ENCODE results near the gene PLS1. TPM values are rescaled to one million over a fixed set of nuclear protein-coding genes. Genes with fewer than 3 reads are reported as not detected.
A peak's percentile ranks its signal among the peaks of the same experiment; 100 is the strongest.

PLS1 gene
- polyA plus RNA-seq, 2 of the 4 experiments (the other 2 are of a cell fraction), result 18.5 to 78.1 TPM

- TF ChIP-seq PBX3 (IDR thresholded peaks at IDR 0.05), result peak; percentile 73; the same call in 1 of the 2 replicates
- peak; percentile 49; the same call in 2 of the 3 replicates for TF ChIP-seq SMC3 (IDR thresholded peaks at IDR 0.05)
- no peak for TF ChIP-seq NR3C1 (IDR thresholded peaks at IDR 0.05)
- TF ChIP-seq ZSCAN20 (CRISPR knock-in tag; IDR thresholded peaks at IDR 0.05), result no peak
- TF ChIP-seq HOXB13 (CRISPR knock-in tag; IDR thresholded peaks at IDR 0.05; ENCODE audit: low read depth), result no peak
- TF ChIP-seq RARB (CRISPR knock-in tag; IDR thresholded peaks at IDR 0.05), result no peak
- TF ChIP-seq EHMT2 (IDR thresholded peaks at IDR 0.05; ENCODE audit: low read depth), result no peak
- no peak for TF ChIP-seq FOXS1 (CRISPR knock-in tag; IDR thresholded peaks at IDR 0.05)
- TF ChIP-seq ZNF302 (CRISPR knock-in tag; IDR thresholded peaks at IDR 0.05), result no peak
- TF ChIP-seq ELK1 (IDR thresholded peaks at IDR 0.05; ENCODE audit: low read depth, low read length), result no peak
- no peak for TF ChIP-seq CHD2 (IDR thresholded peaks at IDR 0.05; ENCODE audit: low read length, partially characterized antibody)
- TF ChIP-seq GATA3 (IDR thresholded peaks at IDR 0.05; ENCODE audit: borderline replicate concordance), result peak; percentile 52; the same call in 1 of the 2 replicates
- no peak for TF ChIP-seq CBX2 (IDR thresholded peaks at IDR 0.05; ENCODE audit: borderline replicate concordance, low read depth)
- no peak for TF ChIP-seq NPAS2 (CRISPR knock-in tag; IDR thresholded peaks at IDR 0.05; ENCODE audit: borderline replicate concordance)
- TF ChIP-seq KDM5A (IDR thresholded peaks at IDR 0.05), result no peak
- no peak for TF ChIP-seq ZFP36 (IDR thresholded peaks at IDR 0.05; ENCODE audit: borderline replicate concordance, partially characterized antibody)
- no peak for TF ChIP-seq NFE2L2 (conservative IDR thresholded peaks at IDR 0.05; ENCODE audit: low read length)
- TF ChIP-seq EP300 (IDR thresholded peaks at IDR 0.05), result no peak
- no peak for TF ChIP-seq ZC3H11A (IDR thresholded peaks at IDR 0.05)
- TF ChIP-seq ATOH8 (CRISPR knock-in tag; IDR thresholded peaks at IDR 0.05; ENCODE audit: low read depth), result no peak
- TF ChIP-seq SREBF2 (IDR thresholded peaks at IDR 0.05), result no peak
- peak; percentile 35; the same call in 1 of the 2 replicates for TF ChIP-seq PHF8 (IDR thresholded peaks at IDR 0.05; ENCODE audit: borderline replicate concordance, low read depth)
- no peak for TF ChIP-seq MAFK (IDR thresholded peaks at IDR 0.05; ENCODE audit: partially characterized antibody)
- TF ChIP-seq MYC (IDR thresholded peaks at IDR 0.05; ENCODE audit: borderline replicate concordance, low read length), result no peak
- no peak for TF ChIP-seq POLR2AphosphoS2 (conservative IDR thresholded peaks at IDR 0.05; ENCODE audit: low read length)
- no peak for TF ChIP-seq KDM1A (IDR thresholded peaks at IDR 0.05; ENCODE audit: low read depth)
- TF ChIP-seq HEYL (CRISPR knock-in tag; IDR thresholded peaks at IDR 0.05), result no peak
- peak; percentile 90 to 92; a peak in 4 of 5 replicates for TF ChIP-seq JUN (IDR thresholded peaks at IDR 0.05)
- TF ChIP-seq MAZ (IDR thresholded peaks at IDR 0.05; ENCODE audit: borderline replicate concordance, low read depth, low read length), result no peak
- TF ChIP-seq BHLHE40 (IDR thresholded peaks at IDR 0.05; ENCODE audit: low read depth, low read length), result no peak
Measured at GRCh38 chr3:142595951-142596725, at the start of gene PLS1 (continued).
